Measurements from ENCODE around the gene APLF. TPM values are rescaled to one million over a fixed set of nuclear protein-coding genes. Genes with fewer than 3 reads are reported as not detected.

APLF gene
- total RNA-seq, 2 experiments from 2014 or later, result 6.1 to 7.6 TPM

- peaks cover 30% of the 10 kb centered on the region; the same call in 1 of the 2 replicates for H3K79me2 ChIP-seq (ENCODE audit: insufficient read depth, low read depth, low read length)
- H3K4me3 ChIP-seq (ENCODE audit: low read depth, low read length, poor library complexity, severe bottlenecking), result peak overlapping the region; percentile 82
- CTCF ChIA-PET (ENCODE audit: unreplicated experiment), result interaction anchor here (0.5 to 1.0 kb wide), 2 partner anchors 9 to 443 kb away, joined by 3 read pairs; no protein-coding TSS in a partner anchor
- TF ChIP-seq EZH2phosphoT487 (IDR thresholded peaks at IDR 0.05; ENCODE audit: borderline replicate concordance, low read depth, low read length) (no peak), CTCF (conservative IDR thresholded peaks at IDR 0.05; ENCODE audit: low read length) (no peak)
- no TSS peak for BruUV-seq (replicated peaks)
- H3K9me2 ChIP-seq (ENCODE audit: insufficient read depth, low read length), result no peaks in the 10 kb centered on the region
- no peak overlapping the region for H3K27ac ChIP-seq (ENCODE audit: low read depth, low read length, poor library complexity, severe bottlenecking)
- peaks cover 41% of the 10 kb centered on the region for H3K4me1 ChIP-seq (ENCODE audit: insufficient read depth, low read length, poor library complexity, severe bottlenecking)
- POLR2A ChIA-PET, result interaction anchor here (0.6 to 2.9 kb wide), 14 partner anchors 12 to 1201 kb away, joined by 3 to 12 read pairs (median 4); no protein-coding TSS in a partner anchor
- no peaks in the 10 kb centered on the region for H3K9me3 ChIP-seq (ENCODE audit: low read length)
- no peaks in the 10 kb centered on the region for H3K36me3 ChIP-seq (ENCODE audit: insufficient read depth, low read length)
- peak overlapping the region; percentile 84 for H3K4me2 ChIP-seq (ENCODE audit: low read length)
- intact Hi-C loops (cut with micrococcal nuclease; ENCODE audit: unreplicated experiment), result loop anchor here (5.0 kb wide), 3 partner anchors 227 to 302 kb away; no protein-coding TSS in a partner anchor
- H2AFZ ChIP-seq (ENCODE audit: low read length), result no peak overlapping the region
- DNase-seq (ENCODE audit: low spot score), result no peak
- H4K20me1 ChIP-seq (ENCODE audit: insufficient read depth, low read length), result no peaks in the 10 kb centered on the region
Measured at GRCh38 chr2:68465081-68465916, 2.1 kb upstream of the APLF start.

DNA sequence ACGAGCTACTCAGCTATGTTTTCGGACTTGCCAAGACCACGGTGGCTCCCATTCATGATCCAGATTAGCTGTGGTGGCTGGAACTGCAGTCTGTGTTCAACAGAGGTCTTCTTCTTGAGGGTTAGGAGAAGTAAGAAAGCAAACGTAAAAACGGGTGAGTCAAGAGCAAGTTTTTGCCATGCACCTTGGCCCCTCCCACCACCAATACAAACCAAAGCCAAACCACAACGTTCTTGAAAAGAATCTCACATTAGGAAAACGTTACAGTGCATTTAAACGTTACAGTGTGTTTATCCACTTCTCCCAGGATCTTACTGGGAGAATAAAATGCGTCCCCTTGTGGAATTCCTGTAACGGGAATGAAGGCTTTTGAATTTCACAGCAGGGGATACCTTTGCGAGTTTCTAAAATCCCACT lies 1.0 kb upstream of the APLF start:
- H3K27ac ChIP-seq (ENCODE audit: low read depth, low read length, poor library complexity, severe bottlenecking), result peak overlapping the region; percentile 28
- H3K9me3 ChIP-seq (ENCODE audit: low read length), result no peaks in the 10 kb centered on the region
- no TSS peak for BruUV-seq (replicated peaks)
- ChIA-PET CTCF (ENCODE audit: unreplicated experiment) (interaction anchor here (0.6 to 0.8 kb wide), 2 partner anchors 23 to 129 kb away, joined by 3 to 4 read pairs; no protein-coding TSS in a partner anchor), POLR2A (interaction anchor here (0.5 to 2.9 kb wide), 15 partner anchors 11 to 550 kb away, joined by 3 to 12 read pairs (median 3); no protein-coding TSS in a partner anchor)
- peaks cover 30% of the 10 kb centered on the region; the same call in 1 of the 2 replicates for H3K79me2 ChIP-seq (ENCODE audit: insufficient read depth, low read depth, low read length)
- H3K4me2 ChIP-seq (ENCODE audit: low read length), result peak overlapping the region; percentile 84
- intact Hi-C loops (cut with micrococcal nuclease; ENCODE audit: unreplicated experiment), result loop anchor here (2.0 to 5.0 kb wide), 4 partner anchors 226 to 442 kb away; no protein-coding TSS in a partner anchor
- H2AFZ ChIP-seq (ENCODE audit: low read length), result peak overlapping the region; percentile 53; the same call in 1 of the 2 replicates
- H3K9me2 ChIP-seq (ENCODE audit: insufficient read depth, low read length), result no peaks in the 10 kb centered on the region
- H3K4me1 ChIP-seq (ENCODE audit: insufficient read depth, low read length, poor library complexity, severe bottlenecking), result peaks cover 41% of the 10 kb centered on the region
- no peaks in the 10 kb centered on the region for H4K20me1 ChIP-seq (ENCODE audit: insufficient read depth, low read length)
- peak; percentile 51 for DNase-seq (ENCODE audit: low spot score)
- TF ChIP-seq EZH2phosphoT487 (IDR thresholded peaks at IDR 0.05; ENCODE audit: borderline replicate concordance, low read depth, low read length) (no peak), CTCF (conservative IDR thresholded peaks at IDR 0.05; ENCODE audit: low read length) (0 out of 2 replicates have a peak, but pooled peaks have one; percentile 30)
- no peaks in the 10 kb centered on the region for H3K36me3 ChIP-seq (ENCODE audit: insufficient read depth, low read length)
- H3K4me3 ChIP-seq (ENCODE audit: low read depth, low read length, poor library complexity, severe bottlenecking), result peak overlapping the region; percentile 82

Measured in OCI-LY7 (cell line).